Measurements from ENCODE around the gene SS18L1.

The SS18L1 gene

DNA sequence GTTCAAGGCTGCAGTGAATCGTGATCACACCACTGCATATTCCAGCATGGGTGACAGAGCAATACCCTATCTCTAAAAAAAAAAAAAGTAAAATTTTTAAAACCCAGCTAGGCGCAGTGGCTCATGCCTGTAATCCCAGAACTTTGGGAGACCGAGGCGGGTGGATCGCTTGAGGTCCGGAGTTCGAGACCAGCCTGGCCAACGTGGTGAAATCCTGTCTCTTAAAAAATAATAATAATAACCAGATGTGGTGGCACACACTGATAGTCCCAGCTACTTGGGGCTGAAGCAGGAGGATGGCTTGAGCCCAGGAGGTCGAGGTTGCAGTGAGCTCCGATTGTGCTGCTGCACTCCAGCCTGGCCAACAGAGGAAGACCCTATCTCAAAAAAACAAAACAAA, 52.7 kb downstream of the SS18L1 start:
- no peak for TF ChIP-seq CTCF (IDR thresholded peaks at IDR 0.05; ENCODE audit: insufficient read depth, low read depth, low read length, missing control alignments)
- DNase-seq (ENCODE audit: low read depth) = no peak
- H3K4me3 ChIP-seq (ENCODE audit: low read depth, low read length) = no peak overlapping the region

- DNase-seq (ENCODE audit: low read depth) = no peak
- no peak overlapping the region for H3K4me3 ChIP-seq (ENCODE audit: low read depth, low read length)
- no peak for TF ChIP-seq CTCF (IDR thresholded peaks at IDR 0.05; ENCODE audit: insufficient read depth, low read depth, low read length, missing control alignments)
These were observed 53.7 kb downstream of the SS18L1 start for GRCh38 chr20:62197311-62197710.

DNA sequence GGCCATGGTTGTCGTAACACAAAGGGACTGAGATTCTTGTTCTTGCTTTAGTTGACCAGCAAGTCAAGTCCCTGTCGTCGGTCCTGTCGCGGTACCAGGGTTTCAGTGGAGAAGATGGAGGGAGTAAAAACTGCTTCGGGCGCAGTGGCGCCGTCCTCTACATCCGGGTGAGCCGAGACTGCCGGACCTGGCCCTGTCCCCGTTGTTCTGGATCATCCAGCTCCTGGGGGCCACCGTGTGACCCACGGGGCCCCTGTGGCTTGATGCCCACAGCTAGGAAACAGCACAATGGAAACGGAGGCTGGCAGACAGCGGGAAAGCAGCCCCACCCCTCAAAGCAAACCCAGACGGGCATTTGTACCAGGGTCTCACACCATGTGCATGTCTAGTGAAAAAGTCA, 54.2 kb downstream of the SS18L1 start:
- DNase-seq (ENCODE audit: low read depth) = no peak
- no peak for TF ChIP-seq CTCF (IDR thresholded peaks at IDR 0.05; ENCODE audit: insufficient read depth, low read depth, low read length, missing control alignments)
- H3K4me3 ChIP-seq (ENCODE audit: low read depth, low read length) = no peak overlapping the region

GRCh38 chr20:62198496-62198895, 54.9 kb downstream of the SS18L1 start:
- no peak for DNase-seq (ENCODE audit: low read depth)
- H3K4me3 ChIP-seq (ENCODE audit: low read depth, low read length) = no peak overlapping the region
- no peak for TF ChIP-seq CTCF (IDR thresholded peaks at IDR 0.05; ENCODE audit: insufficient read depth, low read depth, low read length, missing control alignments)

- no peak for TF ChIP-seq CTCF (IDR thresholded peaks at IDR 0.05; ENCODE audit: insufficient read depth, low read depth, low read length, missing control alignments)
- H3K4me3 ChIP-seq (ENCODE audit: low read depth, low read length) = no peak overlapping the region
- no peak for DNase-seq (ENCODE audit: low read depth)
These were observed 55.4 kb downstream of the SS18L1 start for GRCh38 chr20:62198931-62199330.

GRCh38 chr20:62200491-62201172, 57.1 kb downstream of the SS18L1 start:
- no peak for TF ChIP-seq CTCF (IDR thresholded peaks at IDR 0.05; ENCODE audit: insufficient read depth, low read depth, low read length, missing control alignments)
- no peak overlapping the region for H3K4me3 ChIP-seq (ENCODE audit: low read depth, low read length)
- no peak for DNase-seq (ENCODE audit: low read depth)

Data from GM12865 (cell line).